HG03571 (cell line): ENCODE results near the gene SEMA3G.

Experiments used
- ATAC-seq: cut with Tn5 transposase; IDR thresholded peaks from one replicate; pipeline ENCODE4 v1.9.1; 2021; ENCODE audit not compliant: unreplicated experiment

SEMA3G gene

DNA sequence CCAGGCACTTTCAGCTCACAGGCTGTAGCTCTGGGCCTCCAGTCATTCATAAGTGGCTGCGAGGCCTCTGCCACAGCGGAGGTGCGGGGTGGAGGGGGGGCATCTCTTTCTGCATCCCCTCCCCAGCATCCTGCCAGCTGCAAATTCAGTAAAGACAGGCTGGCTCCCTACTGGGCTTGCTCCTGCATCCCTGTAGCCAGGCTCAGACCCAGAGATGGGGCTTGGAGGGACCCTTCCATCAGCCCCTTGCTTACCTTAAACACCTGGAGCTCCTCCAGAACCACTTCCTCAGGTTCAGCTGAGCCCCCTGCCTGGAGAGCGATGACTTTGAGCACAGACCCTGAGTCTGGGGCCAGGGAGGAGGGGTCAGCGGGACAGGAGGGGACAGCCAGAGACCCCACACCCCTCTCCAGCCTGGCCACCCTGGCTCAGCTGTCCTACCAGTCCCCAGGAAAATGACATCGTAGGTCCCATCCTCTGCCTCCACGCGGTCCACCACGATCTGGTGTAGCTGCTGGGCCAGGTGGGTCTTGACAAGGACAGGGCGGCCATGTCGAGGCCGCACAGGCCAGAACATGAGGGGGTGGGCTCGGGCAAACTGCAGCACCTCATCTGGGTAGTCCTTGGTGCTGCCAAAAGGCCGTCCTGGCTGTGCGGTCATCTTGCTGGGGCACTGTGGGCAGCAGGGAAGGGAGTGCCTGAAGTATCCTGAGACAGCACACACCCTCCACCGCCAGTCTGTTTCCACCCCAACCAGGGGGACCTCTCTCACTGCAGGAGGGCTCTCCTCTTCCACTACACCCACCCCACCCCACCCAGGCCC, 5.3 kb downstream of the SEMA3G start:
- no peak for ATAC-seq

- ATAC-seq = no peak
These were observed 6.1 kb downstream of the SEMA3G start for GRCh38 chr3:52438579-52439425.

DNA sequence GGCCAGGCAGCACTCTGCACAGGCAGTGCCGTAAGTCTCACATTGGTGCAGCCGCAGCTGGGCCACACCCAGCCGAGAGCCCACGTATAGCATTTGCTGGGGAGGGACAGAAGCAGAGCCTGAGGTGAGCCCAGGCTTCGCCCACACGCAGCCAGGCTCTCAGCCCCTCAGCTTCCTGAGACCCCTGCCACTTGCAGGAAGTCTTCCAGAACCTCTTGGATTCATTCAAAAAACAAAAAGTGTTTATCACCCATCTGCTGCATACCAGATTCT, 6.9 kb downstream of the SEMA3G start:
- no peak for ATAC-seq

DNA sequence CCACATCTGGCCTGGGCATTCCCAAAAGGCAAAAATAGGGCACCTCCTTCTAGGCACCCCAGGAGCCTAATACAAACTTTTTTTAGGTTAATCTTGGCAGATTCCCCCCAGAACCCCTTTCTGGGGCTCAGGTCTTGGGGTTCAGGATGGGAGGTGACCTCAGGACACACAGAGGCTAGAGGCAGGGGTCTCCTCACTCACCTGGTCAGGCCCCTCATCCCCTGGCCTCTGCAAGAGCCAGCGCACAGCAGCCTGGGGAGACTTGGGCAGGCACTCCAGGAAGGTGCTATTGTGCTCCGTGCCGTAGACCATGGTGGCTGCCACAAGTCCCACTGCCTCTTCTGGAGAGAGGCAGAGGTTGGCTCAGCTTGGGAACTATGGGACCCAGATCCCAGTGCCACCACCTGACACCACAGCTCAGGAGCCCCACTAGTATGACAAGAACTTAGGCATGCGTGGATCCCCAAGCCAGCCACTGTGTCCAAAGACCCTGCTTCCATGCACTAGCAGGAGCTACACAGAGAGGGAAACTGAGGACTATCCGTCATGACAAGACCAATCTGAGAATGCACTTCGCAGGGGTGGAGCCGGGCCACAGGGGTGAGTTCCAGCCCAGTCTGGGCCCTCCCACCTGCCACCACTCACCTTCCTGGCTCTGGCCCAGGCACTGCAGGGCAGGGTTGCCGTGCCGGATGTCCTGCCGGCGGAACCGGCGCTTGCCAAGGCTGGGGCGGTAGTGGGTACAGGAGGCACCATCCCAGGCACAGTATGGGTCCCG, 7.4 kb downstream of the SEMA3G start:
- ATAC-seq = no peak

- ATAC-seq = no peak
These were observed 8.3 kb downstream of the SEMA3G start for GRCh38 chr3:52436500-52437149.

DNA sequence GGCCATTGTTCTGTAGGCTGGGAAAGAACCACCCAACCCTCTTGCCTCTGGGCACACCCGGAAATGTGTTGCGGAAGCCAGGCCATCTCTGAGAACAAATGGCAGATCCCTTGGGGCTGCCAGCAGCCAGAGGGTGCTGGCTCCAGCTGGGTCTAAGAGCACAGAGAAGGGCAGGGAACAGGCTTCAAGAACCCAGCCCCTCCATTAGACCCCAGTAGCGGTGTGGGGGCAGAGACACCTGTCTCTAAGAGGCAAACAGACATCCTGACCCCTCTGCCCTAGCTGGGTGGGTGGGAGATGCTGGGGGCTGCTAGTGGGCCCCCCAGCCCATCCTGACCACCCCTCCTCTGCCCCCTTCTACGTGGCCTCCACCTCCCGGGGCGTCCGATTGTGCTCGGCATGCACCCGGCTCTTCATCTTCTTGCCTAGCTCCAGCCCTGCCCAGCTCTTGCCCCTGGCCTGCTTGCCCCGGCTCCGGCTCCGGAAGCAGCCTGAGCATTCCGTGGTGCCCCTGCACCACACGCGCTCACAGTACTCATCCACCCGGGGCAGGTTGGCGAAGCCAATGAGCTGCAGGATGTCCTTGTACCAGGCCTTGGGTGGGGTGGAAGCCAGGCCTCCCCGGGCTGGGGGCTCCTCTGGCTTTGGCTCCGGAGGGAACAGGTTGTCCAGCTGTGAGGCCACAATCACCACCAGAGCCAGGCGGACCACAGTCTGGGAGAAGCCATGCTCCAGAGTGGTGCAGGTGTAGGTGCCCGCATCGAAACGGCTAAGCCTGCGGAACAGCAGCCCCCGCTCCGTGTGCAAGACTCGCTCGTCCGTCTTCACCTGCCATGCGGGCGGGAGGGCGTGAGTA, 9.4 kb downstream of the SEMA3G start:
- ATAC-seq = no peak

GRCh38 chr3:52434491-52435115, 10.3 kb downstream of the SEMA3G start:
- ATAC-seq = no peak

DNA sequence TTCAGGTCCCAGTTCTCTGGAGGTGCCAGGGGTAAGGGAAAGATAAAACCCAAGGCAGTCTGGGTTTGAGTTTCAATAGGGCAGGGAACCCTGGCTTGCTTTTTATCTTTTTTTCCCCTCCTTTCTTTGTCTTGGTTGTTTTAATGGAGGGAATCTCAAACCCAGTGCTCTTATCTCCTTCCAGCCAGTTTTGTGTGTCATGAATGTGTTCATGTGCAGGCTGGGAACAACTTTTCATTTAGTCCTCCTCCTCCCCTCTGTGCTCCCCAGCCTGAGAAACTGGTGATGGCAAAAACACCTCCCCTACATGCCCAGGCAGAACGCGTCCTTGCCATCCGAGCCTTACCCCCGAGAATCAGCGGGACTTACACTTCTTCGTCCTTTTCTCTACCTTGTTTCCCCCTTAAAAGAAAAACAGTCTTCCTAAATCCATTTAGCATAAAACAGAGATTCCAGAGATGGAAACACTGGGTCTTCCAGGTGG, 10.9 kb downstream of the SEMA3G start:
- ATAC-seq = no peak

GRCh38 chr3:52433328-52433995, 11.4 kb downstream of the SEMA3G start:
- ATAC-seq = no peak

GRCh38 chr3:52432691-52433141, 12.2 kb downstream of the SEMA3G start:
- no peak for ATAC-seq

GRCh38 chr3:52432225-52432624, 12.7 kb downstream of the SEMA3G start:
- no peak for ATAC-seq

DNA sequence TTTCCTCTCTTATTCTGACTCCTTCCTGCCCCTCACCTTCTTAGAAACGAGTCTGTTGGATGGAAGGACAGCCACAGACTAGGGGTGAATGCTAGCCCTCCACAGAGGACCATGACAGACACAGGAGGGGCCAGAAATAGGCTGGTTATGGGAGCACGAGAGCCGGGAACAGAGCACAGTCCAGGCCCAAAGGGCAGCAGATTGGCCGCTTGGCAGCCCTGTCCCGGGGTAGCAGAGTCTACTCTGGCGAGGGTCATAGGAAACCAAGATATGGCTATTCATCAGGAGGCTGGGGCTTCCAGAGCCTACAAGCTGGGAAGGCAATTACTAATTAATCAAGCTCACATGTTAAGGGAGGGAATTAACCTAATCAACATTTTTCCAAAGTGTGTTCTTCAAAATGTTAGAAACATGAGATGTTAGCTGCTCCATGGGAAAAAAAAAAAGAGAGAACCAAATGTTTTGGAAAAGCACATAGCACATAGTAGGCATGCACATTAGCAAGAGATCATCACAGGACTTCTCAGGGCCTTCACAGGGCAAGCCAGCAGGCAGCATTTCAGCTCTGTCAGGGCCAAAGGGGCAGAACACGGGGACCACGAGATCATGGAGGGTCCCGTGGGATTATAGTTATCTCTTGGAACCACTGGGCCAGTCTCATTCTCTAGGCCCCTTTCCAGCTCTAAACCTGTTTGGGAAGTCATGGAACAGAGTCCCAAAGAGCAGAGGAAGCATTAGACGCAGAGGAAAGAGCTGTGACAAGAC, 13.3 kb downstream of the SEMA3G start:
- no peak for ATAC-seq

GRCh38 chr3:52430416-52430810, 14.5 kb downstream of the SEMA3G start:
- ATAC-seq = no peak

GRCh38 chr3:52429779-52430415, 15.0 kb downstream of the SEMA3G start:
- ATAC-seq = no peak

DNA sequence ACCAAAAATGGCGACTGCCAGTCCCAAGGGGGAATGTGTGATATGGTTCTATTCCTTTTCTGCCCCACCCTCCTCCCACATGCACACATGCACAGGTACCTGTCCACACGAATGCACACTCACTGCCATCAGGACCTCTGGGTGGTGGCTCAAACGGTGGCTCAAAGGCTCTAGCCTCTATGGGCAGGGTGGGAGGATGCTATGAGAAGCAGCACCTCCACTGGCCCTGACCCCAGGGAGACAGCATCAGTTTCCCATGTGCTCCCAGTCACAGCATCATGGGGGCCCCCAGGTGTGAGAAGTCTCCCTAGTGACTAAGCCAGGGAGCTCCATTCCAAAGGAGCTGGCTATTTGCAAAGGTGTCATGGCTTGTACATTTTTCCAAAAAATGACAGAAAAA, 15.9 kb downstream of the SEMA3G start:
- no peak for ATAC-seq

GRCh38 chr3:52428151-52429005, 16.5 kb downstream of the SEMA3G start:
- no peak for ATAC-seq

- ATAC-seq = no peak
These were observed 21.7 kb downstream of the SEMA3G start for GRCh38 chr3:52423173-52423572.
